CD4-positive, alpha-beta T cell (primary cell): ENCODE data around the gene GRIN3A. TPM values are rescaled to one million over a fixed set of nuclear protein-coding genes. Genes with fewer than 3 reads are reported as not detected.

ENCODE experiments used
- ATAC-seq: fragments of 200-7000 bp; cut with Tn5 transposase; one replicate; pipeline ENCODE4 v1.10.0; 2022; ENCODE audit warnings: mild to moderate bottlenecking; ENCODE audit not compliant: poor library complexity
- CTCF ChIA-PET: fragments of 350-600 bp; sonication (Branson Sonifier 250); formaldehyde crosslinking; loops from one replicate; lab custom pipeline; 2021; ENCODE audit warnings: antibody characterized with exemption, inconsistent platforms; lab: Charles Lee
- POLR2A ChIA-PET: fragments of 350-600 bp; sonication (Branson Sonifier 250); formaldehyde crosslinking; loops from one replicate; lab custom pipeline; 2021; ENCODE audit warnings: antibody characterized with exemption, inconsistent platforms; lab: Charles Lee
- DNase-seq, 14 experiments: peaks; one replicate each; pipeline ENCODE4 v3.0.0-alpha.2; 2013 to 2020; ENCODE audit warnings: mixed read lengths in 2 of 14
- H3K27ac ChIP-seq, 2 donors: one replicate each; pipeline versions ENCODE4 v1.5.1 to v1.7.0; 2013; ENCODE audit warnings: low read length in 2 of 2, low read depth in 1 of 2, mild to moderate bottlenecking in 1 of 2
- H3K27me3 ChIP-seq, 2 experiments: 1 replicate in 1 of 2; 2 replicates in 1 of 2; pipeline versions ENCODE4 v1.6.1 to v1.7.0; 2013; ENCODE audit warnings: low read length in 2 of 2, control low read depth in 1 of 2, mild to moderate bottlenecking in 1 of 2, moderate library complexity in 1 of 2; ENCODE audit not compliant: insufficient read depth in 2 of 2, control insufficient read depth in 1 of 2
- H3K36me3 ChIP-seq: one replicate; pipeline ENCODE4 v1.6.1; 2013; ENCODE audit warnings: low read length, control low read depth; ENCODE audit not compliant: insufficient read depth
- H3K4me1 ChIP-seq: one replicate; pipeline ENCODE4 v1.6.1; 2013; ENCODE audit warnings: low read length, control low read depth; ENCODE audit not compliant: insufficient read depth
- H3K4me3 ChIP-seq: one replicate; pipeline ENCODE4 v1.5.1; 2013; ENCODE audit warnings: mild to moderate bottlenecking, low read length, moderate library complexity
- H3K9me3 ChIP-seq, 2 experiments: 1 replicate in 1 of 2; 2 replicates in 1 of 2; pipeline versions ENCODE4 v1.6.1 to v1.7.0; 2013; ENCODE audit warnings: low read length in 2 of 2, mild to moderate bottlenecking in 2 of 2, control low read depth in 1 of 2, moderate library complexity in 1 of 2; ENCODE audit not compliant: control insufficient read depth in 1 of 2, insufficient read depth in 1 of 2
- H3K27ac Mint-ChIP-seq: one replicate; pipeline ENCODE4 v1.8.0; 2020; ENCODE audit warnings: mixed read lengths
- H3K27me3 Mint-ChIP-seq: one replicate; pipeline ENCODE4 v1.8.0; 2021; ENCODE audit warnings: mixed read lengths
- H3K36me3 Mint-ChIP-seq: one replicate; pipeline ENCODE4 v1.8.0; 2021; ENCODE audit warnings: low read depth, mixed read lengths
- H3K4me1 Mint-ChIP-seq: one replicate; pipeline ENCODE4 v1.8.0; 2021; ENCODE audit warnings: low read depth, mixed read lengths
- H3K4me3 Mint-ChIP-seq: one replicate; pipeline ENCODE4 v1.8.0; 2020; ENCODE audit warnings: mild to moderate bottlenecking, mixed read lengths
- H3K9me3 Mint-ChIP-seq: one replicate; pipeline ENCODE4 v1.8.0; 2020; ENCODE audit warnings: mixed read lengths
- intact Hi-C, 2 experiments: fragments of 100-400 bp; cut with DNase I in 1 of 2; cut with micrococcal nuclease in 1 of 2; formaldehyde crosslinking; loops; one replicate each; pipeline versions ENCODE4 v1.15.1 to v1.9.0; 2023 to 2025; cut with DNase I, micrococcal nuclease
- total RNA-seq, 174 experiments: library from RNA in 2 of 174; stranded (reverse) in 2 of 174; gene quantifications; one replicate each; pipeline ENCODE4 v1.2.3 and lab custom pipeline; 2021 to 2026
- TF ChIP-seq, protein P1 (sequence below): fragments of 200-600 bp; IDR thresholded peaks from one replicate; pipeline ENCODE4 v1.8.0; 2022; ENCODE audit warnings: antibody characterized with exemption, mild to moderate bottlenecking

The GRIN3A gene
- total RNA-seq, 2 experiments from 2014 or later: 0.03 TPM; not detected in 1

DNA sequence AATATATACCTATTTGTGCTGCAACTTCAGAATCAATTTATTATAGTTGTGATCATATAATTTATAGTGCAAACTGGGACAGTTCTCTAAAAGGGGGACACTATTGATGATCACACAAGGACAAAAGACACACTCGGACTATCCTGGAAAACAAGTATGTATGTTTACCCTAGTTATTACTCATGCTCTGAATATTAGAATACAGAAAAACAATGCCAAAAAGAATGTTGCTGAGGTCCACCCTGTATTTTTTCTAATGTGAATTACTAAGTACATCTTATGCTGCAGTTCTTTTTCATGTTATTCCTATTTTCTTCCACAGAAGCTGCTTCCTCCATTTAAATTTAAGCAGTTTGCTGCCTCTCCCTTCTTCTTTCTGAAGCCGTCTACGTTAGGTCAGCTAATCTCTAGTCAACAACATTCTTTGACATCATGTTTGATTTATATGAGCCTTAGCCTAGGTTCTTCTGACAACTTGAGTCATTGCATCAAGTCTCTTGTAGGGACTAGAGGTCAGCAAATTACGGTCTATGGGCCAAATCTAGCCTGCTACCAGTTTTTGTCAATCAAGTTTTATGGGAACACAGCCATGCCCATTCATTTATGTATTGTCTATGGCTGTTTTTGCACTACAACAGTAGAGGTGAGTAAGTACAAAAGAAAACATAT is 103.6 kb downstream of the GRIN3A start:
- H3K9me3 Mint-ChIP-seq: no peaks in the 10 kb centered on the region
- H3K27ac Mint-ChIP-seq: no peak overlapping the region
- ChIA-PET POLR2A (no interaction called here), CTCF (no interaction called here)
- Histone ChIP-seq H3K36me3 (no peaks in the 10 kb centered on the region), H3K9me3 (no peaks in the 10 kb centered on the region), H3K4me1 (no peaks in the 10 kb centered on the region), H3K27me3 (no peaks in the 10 kb centered on the region), H3K4me3 (no peak overlapping the region), H3K27ac (no peak overlapping the region)
- peaks cover 3% of the 10 kb centered on the region for H3K27me3 Mint-ChIP-seq
- intact Hi-C loops: no loop called here
- ATAC-seq: no peak
- no peaks in the 10 kb centered on the region for H3K4me1 Mint-ChIP-seq
- no peaks in the 10 kb centered on the region for H3K36me3 Mint-ChIP-seq
- DNase-seq: no peak
- no peak overlapping the region for H3K4me3 Mint-ChIP-seq
- TF ChIP-seq, protein P1, sequence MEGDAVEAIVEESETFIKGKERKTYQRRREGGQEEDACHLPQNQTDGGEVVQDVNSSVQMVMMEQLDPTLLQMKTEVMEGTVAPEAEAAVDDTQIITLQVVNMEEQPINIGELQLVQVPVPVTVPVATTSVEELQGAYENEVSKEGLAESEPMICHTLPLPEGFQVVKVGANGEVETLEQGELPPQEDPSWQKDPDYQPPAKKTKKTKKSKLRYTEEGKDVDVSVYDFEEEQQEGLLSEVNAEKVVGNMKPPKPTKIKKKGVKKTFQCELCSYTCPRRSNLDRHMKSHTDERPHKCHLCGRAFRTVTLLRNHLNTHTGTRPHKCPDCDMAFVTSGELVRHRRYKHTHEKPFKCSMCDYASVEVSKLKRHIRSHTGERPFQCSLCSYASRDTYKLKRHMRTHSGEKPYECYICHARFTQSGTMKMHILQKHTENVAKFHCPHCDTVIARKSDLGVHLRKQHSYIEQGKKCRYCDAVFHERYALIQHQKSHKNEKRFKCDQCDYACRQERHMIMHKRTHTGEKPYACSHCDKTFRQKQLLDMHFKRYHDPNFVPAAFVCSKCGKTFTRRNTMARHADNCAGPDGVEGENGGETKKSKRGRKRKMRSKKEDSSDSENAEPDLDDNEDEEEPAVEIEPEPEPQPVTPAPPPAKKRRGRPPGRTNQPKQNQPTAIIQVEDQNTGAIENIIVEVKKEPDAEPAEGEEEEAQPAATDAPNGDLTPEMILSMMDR: no peak

DNA sequence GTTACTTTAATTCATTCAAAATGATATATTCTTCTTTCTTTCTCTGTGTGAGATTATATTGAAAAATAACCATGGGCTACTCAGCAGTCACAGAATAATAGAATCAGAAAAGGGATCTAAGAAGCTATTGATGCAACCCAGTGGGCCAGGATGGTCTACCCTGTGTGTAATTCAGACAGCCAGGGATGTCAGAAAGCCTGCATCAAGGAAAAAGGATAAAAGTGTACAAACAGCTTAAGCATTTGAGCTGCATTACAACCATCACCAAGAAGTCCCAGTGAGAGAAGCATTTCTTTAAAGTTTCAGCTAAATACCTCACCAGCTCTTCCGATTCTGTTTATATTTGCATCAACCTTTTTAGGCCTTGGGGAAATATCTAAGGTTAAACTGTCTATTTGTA is 105.8 kb downstream of the GRIN3A start:
- Histone ChIP-seq H3K4me3 (no peak overlapping the region), H3K9me3 (no peaks in the 10 kb centered on the region), H3K4me1 (no peaks in the 10 kb centered on the region), H3K27ac (no peak overlapping the region), H3K36me3 (no peaks in the 10 kb centered on the region), H3K27me3 (no peaks in the 10 kb centered on the region)
- peaks cover 3% of the 10 kb centered on the region for H3K27me3 Mint-ChIP-seq
- TF ChIP-seq, protein P1: no peak
- DNase-seq (no peak), ATAC-seq (no peak)
- CTCF ChIA-PET: no interaction called here
- no peaks in the 10 kb centered on the region for H3K9me3 Mint-ChIP-seq
- intact Hi-C loops: no loop called here
- POLR2A ChIA-PET: no interaction called here
- no peak overlapping the region for H3K27ac Mint-ChIP-seq
- no peaks in the 10 kb centered on the region for H3K36me3 Mint-ChIP-seq
- no peak overlapping the region for H3K4me3 Mint-ChIP-seq
- no peaks in the 10 kb centered on the region for H3K4me1 Mint-ChIP-seq

DNA sequence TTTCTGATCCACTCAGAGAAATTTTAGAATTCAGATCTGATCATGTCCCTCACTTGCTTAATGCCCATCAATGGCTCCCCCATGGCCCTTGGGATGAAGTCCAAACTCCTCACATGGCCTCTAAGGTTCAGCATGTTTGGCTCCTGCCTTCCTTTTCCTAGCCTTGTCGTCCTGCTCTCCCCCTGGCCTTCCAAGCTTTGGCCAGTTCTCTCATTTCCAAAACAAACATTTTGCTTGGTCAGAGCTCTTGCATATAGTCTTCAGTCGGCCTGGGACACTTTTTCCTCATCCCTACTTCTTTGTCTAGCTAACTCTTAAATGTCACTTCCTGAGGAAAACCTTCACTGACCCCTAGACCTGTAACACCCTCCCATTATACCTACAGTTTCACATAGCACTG is 106.6 kb downstream of the GRIN3A start:
- Mint-ChIP-seq H3K27ac (no peak overlapping the region), H3K9me3 (no peaks in the 10 kb centered on the region), H3K27me3 (peaks cover 3% of the 10 kb centered on the region), H3K4me1 (no peaks in the 10 kb centered on the region), H3K36me3 (no peaks in the 10 kb centered on the region), H3K4me3 (no peak overlapping the region)
- H3K4me1 ChIP-seq: no peaks in the 10 kb centered on the region
- TF ChIP-seq, protein P1: no peak
- intact Hi-C loops: no loop called here
- H3K27ac ChIP-seq: no peak overlapping the region
- ChIA-PET POLR2A (no interaction called here), CTCF (no interaction called here)
- DNase-seq (no peak), ATAC-seq (no peak)
- H3K36me3 ChIP-seq: no peaks in the 10 kb centered on the region
- H3K27me3 ChIP-seq: no peaks in the 10 kb centered on the region
- H3K9me3 ChIP-seq: no peaks in the 10 kb centered on the region
- no peak overlapping the region for H3K4me3 ChIP-seq
